Adrenal gland (tissue), 12 donors: ENCODE data around the gene ZNF248. TPM values are rescaled to one million over a fixed set of nuclear protein-coding genes. Genes with fewer than 3 reads are reported as not detected.

Experiments
- DNase-seq, 7 donors: peaks; one replicate each; pipeline ENCODE4 v3.0.0-alpha.2; 2019 to 2020
- H3K27ac ChIP-seq, 5 donors: fragments of 200-600 bp; sonication (generic) in 4 of 5; 1 replicate in 3 of 5; 2 replicates in 2 of 5; pipeline versions ENCODE4 v1.5.1 to v1.8.0; 2016 to 2020; ENCODE audit warnings: mild to moderate bottlenecking in 1 of 5
- H3K27me3 ChIP-seq: fragments of 200-600 bp; 2 replicates; pipeline ENCODE4 v1.8.0; 2021
- H3K36me3 ChIP-seq, 2 donors: fragments of 200-600 bp; replicated peaks in 1 of 2; 1 replicate in 1 of 2; 2 replicates in 1 of 2; pipeline versions ENCODE4 v1.5.1 to v1.8.0; 2018 to 2022
- H3K4me1 ChIP-seq, 2 donors: fragments of 200-600 bp; replicated peaks in 1 of 2; 1 replicate in 1 of 2; 2 replicates in 1 of 2; pipeline versions ENCODE4 v1.5.1 to v1.8.0; 2018 to 2021
- H3K4me3 ChIP-seq, 4 donors: fragments of 200-600 bp; sonication (generic) in 3 of 4; one replicate each; pipeline ENCODE4 v1.5.1; 2016 to 2018
- H3K9me3 ChIP-seq, 3 donors: fragments of 200-600 bp; sonication (generic) in 1 of 3; replicated peaks in 1 of 3; 1 replicate in 2 of 3; 2 replicates in 1 of 3; pipeline versions ENCODE4 v1.5.1 to v1.8.0; 2016 to 2021
- CTCF ChIP-seq, 6 experiments: fragments of 450-650 bp in 4 of 6; fragments of 200-600 bp in 2 of 6; sonication (generic) in 1 of 6; IDR thresholded peaks; 1 replicate in 5 of 6; 2 replicates in 1 of 6; pipeline versions ENCODE4 v1.5.1 to v1.8.0; 2016 to 2021; ENCODE audit warnings: antibody characterized with exemption in 6 of 6, mild to moderate bottlenecking in 2 of 6, moderate library complexity in 1 of 6
- POLR2A ChIP-seq, 2 donors: fragments of 450-650 bp; IDR thresholded peaks; one replicate each; pipeline ENCODE4 v1.6.1; 2017; ENCODE audit warnings: antibody characterized with exemption in 2 of 2, mild to moderate bottlenecking in 2 of 2, moderate library complexity in 1 of 2
- WGBS, 4 donors: extraction: QIAGEN DNeasy Blood & Tissue Kit in 2 of 4; methylation state at CpG; one replicate each; pipeline versions ENCODE4 v1.1.5 to v1.1.7; 2013 to 2017; 5-methylcytosine and 5-hydroxymethylcytosine counted together
- intact Hi-C, 2 donors: fragments of 100-400 bp; cut with DNase I; formaldehyde crosslinking; loops; one replicate each; pipeline versions ENCODE4 v1.14.1 to v1.15.0; 2022 to 2023
- polyA plus RNA-seq, 3 donors: library from polyadenylated mRNA; stranded (reverse); fragments of 200-250 nt in 2 of 3; fragments of 350-450 nt in 1 of 3; fragmentation: Illumina TruSeq in 1 of 3; extraction: RNeasy Lipid Tissue Mini Kit (QIAGEN cat#74804) in 1 of 3; gene quantifications; one replicate each; pipeline ENCODE4 v1.2.3, GENCODE V29; 2013 to 2014
- total RNA-seq, 9 donors: library from RNA; depleted of rRNA in 4 of 9; stranded (reverse); fragments of >200 nt in 4 of 9; fragments of 120-200 nt in 1 of 9; fragmentation: NEBNext Ultra II Directional in 1 of 9; extraction: Animal tissue kit (Norgen Biotek cat#: 25700) in 1 of 9; gene quantifications; one replicate each; pipeline versions ENCODE4 v1.1.0 to v1.2.4, GENCODE V29; 2013 to 2023
- donor health status: healthy with polysubstance abuse.
- donor health status: Bipolar disorder and iron deficiency.
- donor health status: DM: yes; HTN: yes; CAD: no.
- donor health status: DM: no; HTN: no; CAD: no.
- donor health status: DM: no; HTN: no; CAD: no.
- donor health status: DM: yes; HTN: yes; CAD: no.

ZNF248 gene
- total and polyA plus RNA-seq, 12 donors: 5.6 to 21.6 (median 11.4) TPM

GRCh38 chr10:37801557-37801956, 55.9 kb downstream of the ZNF248 start:
- intact Hi-C loops: no loop called here
- Histone ChIP-seq H3K4me1 (no peaks in the 10 kb centered on the region), H3K4me3 (no peak overlapping the region), H3K9me3 (no peaks in the 10 kb centered on the region), H3K27ac (no peak overlapping the region), H3K36me3 (no peaks in the 10 kb centered on the region), H3K27me3 (no peaks in the 10 kb centered on the region)
- no peak for DNase-seq
- no peak for TF ChIP-seq POLR2A (IDR thresholded peaks at IDR 0.05)
- no peak for TF ChIP-seq CTCF (IDR thresholded peaks at IDR 0.05)

GRCh38 chr10:37794305-37794976, 63.0 kb downstream of the ZNF248 start:
- intact Hi-C loops: no loop called here
- Histone ChIP-seq H3K4me1 (no peaks in the 10 kb centered on the region), H3K27me3 (no peaks in the 10 kb centered on the region), H3K9me3 (peaks cover 5 to 23% (median 16%) of the 10 kb centered on the region in 3 donors), H3K27ac (no peak overlapping the region), H3K4me3 (no peak overlapping the region), H3K36me3 (no peaks in the 10 kb centered on the region)
- TF ChIP-seq CTCF (IDR thresholded peaks at IDR 0.05) (no peak), POLR2A (IDR thresholded peaks at IDR 0.05) (no peak)
- WGBS, 4 donors: 74 to 94% (median 82%) methylated on average over 2 of the region's 2 CpGs
- no peak for DNase-seq

- H3K4me1 ChIP-seq: no peaks in the 10 kb centered on the region
- peaks cover 4 to 12% (median 8%) of the 10 kb centered on the region in 3 donors for H3K9me3 ChIP-seq
- TF ChIP-seq POLR2A (IDR thresholded peaks at IDR 0.05) (no peak), CTCF (IDR thresholded peaks at IDR 0.05) (no peak)
- DNase-seq: no peak
- H3K27me3 ChIP-seq: no peaks in the 10 kb centered on the region
- H3K36me3 ChIP-seq: no peaks in the 10 kb centered on the region
- WGBS, 4 donors: 62 to 96% (median 75%) methylated on average over 2 of the region's 2 CpGs
- no peak overlapping the region for H3K27ac ChIP-seq
- no peak overlapping the region for H3K4me3 ChIP-seq
- intact Hi-C loops: no loop called here
Measured at GRCh38 chr10:37789590-37789989, 67.8 kb downstream of the ZNF248 start.

- intact Hi-C loops: no loop called here
- Histone ChIP-seq H3K9me3 (no peaks in the 10 kb centered on the region), H3K36me3 (no peaks in the 10 kb centered on the region), H3K27ac (no peak overlapping the region), H3K27me3 (no peaks in the 10 kb centered on the region), H3K4me1 (no peaks in the 10 kb centered on the region), H3K4me3 (no peak overlapping the region)
- TF ChIP-seq CTCF (IDR thresholded peaks at IDR 0.05): no peak
- no peak for TF ChIP-seq POLR2A (IDR thresholded peaks at IDR 0.05)
- WGBS, 4 donors: 73 to 91% (median 78%) methylated on average over 4 of the region's 4 CpGs
- DNase-seq: no peak
Measured at GRCh38 chr10:37784678-37785077, 72.7 kb downstream of the ZNF248 start.
